Measurements from ENCODE around the gene KRTAP10-12. TPM values are rescaled to one million over a fixed set of nuclear protein-coding genes. Genes with fewer than 3 reads are reported as not detected.
A peak's percentile ranks its signal among the peaks of the same experiment; 100 is the strongest.

KRTAP10-12 gene
- polyA plus RNA-seq, 1 donor from 2014 or later, result not detected

DNA sequence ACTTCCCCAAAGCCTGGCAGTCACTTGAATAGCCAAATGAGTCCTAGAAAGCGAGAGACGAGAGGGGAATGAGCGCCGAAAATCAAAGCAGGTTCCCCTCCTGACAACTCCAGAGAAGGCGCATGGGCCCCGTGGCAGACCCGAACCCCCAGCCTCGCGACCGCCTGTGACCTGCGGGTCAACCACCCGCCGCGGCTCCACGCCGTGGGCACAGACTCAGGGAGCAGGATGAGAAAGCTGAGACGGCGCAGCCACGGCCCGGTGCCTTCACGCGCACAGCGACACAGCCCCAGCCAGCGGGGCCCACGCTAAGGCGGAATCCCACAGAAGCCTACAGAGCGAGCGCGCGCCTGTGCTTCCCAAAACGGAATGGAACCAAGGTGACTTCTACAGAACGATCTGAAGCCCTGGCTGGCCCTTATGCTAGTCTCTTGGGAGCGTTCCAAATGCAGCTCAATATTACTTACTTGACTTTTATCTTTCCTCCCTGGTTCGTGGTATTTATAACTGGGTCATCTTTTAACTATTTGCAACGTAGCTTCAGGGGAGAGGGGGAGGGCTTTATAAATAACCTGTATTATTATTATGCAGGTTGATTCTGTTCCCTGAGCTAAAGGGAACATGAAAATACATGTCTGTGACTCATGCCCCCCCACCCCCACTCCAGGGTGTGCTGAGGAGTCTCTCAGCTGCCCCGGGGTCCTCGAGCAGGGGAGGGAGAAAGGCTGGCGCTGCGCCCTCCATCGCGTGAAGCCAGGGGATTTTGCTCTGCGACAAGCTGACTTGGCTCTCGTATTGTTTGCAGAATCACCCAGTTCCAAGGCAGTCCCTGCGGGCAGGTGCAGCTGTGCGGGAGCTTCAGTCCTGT, 12.7 kb downstream of the KRTAP10-12 start:
- Histone ChIP-seq H2AFZ (ENCODE audit: low read depth, low read length) (no peak overlapping the region), H3K4me2 (ENCODE audit: low read length) (peak overlapping the region; percentile 17)

DNA sequence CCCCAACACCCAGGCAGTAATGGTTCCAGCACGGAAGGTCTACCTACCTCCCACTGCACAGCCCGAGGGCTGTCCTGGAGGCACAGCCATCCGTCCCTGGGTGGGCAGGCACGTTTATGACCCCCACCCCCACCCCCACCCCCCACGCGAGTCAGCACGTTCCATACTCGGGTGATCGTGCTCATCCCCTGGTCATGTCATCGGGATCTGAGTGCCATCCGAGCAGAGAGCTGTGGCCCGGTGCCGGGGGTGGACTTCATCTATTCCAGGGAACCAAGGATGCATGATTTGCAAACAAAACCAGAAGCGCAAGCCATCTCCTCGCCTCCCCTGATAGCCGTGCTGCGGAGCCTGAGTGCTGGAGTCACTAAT, 13.3 kb downstream of the KRTAP10-12 start:
- TF ChIP-seq TAF1 (IDR thresholded peaks at IDR 0.05; ENCODE audit: low read depth) (no peak), RAD21 (conservative IDR thresholded peaks at IDR 0.05) (no peak), MXI1 (conservative IDR thresholded peaks at IDR 0.05; ENCODE audit: poor library complexity, severe bottlenecking) (no peak), EZH2 (IDR thresholded peaks at IDR 0.05; ENCODE audit: borderline replicate concordance, insufficient read depth, low read length, poor library complexity, severe bottlenecking) (no peak), EP300 (conservative IDR thresholded peaks at IDR 0.05; ENCODE audit: poor library complexity, severe bottlenecking) (no peak), SMC3 (conservative IDR thresholded peaks at IDR 0.05; ENCODE audit: poor library complexity) (no peak), POLR2AphosphoS5 (IDR thresholded peaks at IDR 0.05) (no peak)
- TF ChIP-seq, protein P1, sequence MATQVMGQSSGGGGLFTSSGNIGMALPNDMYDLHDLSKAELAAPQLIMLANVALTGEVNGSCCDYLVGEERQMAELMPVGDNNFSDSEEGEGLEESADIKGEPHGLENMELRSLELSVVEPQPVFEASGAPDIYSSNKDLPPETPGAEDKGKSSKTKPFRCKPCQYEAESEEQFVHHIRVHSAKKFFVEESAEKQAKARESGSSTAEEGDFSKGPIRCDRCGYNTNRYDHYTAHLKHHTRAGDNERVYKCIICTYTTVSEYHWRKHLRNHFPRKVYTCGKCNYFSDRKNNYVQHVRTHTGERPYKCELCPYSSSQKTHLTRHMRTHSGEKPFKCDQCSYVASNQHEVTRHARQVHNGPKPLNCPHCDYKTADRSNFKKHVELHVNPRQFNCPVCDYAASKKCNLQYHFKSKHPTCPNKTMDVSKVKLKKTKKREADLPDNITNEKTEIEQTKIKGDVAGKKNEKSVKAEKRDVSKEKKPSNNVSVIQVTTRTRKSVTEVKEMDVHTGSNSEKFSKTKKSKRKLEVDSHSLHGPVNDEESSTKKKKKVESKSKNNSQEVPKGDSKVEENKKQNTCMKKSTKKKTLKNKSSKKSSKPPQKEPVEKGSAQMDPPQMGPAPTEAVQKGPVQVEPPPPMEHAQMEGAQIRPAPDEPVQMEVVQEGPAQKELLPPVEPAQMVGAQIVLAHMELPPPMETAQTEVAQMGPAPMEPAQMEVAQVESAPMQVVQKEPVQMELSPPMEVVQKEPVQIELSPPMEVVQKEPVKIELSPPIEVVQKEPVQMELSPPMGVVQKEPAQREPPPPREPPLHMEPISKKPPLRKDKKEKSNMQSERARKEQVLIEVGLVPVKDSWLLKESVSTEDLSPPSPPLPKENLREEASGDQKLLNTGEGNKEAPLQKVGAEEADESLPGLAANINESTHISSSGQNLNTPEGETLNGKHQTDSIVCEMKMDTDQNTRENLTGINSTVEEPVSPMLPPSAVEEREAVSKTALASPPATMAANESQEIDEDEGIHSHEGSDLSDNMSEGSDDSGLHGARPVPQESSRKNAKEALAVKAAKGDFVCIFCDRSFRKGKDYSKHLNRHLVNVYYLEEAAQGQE (IDR thresholded peaks at IDR 0.05; ENCODE audit: borderline replicate concordance), result no peak
- TF ChIP-seq, protein P2, sequence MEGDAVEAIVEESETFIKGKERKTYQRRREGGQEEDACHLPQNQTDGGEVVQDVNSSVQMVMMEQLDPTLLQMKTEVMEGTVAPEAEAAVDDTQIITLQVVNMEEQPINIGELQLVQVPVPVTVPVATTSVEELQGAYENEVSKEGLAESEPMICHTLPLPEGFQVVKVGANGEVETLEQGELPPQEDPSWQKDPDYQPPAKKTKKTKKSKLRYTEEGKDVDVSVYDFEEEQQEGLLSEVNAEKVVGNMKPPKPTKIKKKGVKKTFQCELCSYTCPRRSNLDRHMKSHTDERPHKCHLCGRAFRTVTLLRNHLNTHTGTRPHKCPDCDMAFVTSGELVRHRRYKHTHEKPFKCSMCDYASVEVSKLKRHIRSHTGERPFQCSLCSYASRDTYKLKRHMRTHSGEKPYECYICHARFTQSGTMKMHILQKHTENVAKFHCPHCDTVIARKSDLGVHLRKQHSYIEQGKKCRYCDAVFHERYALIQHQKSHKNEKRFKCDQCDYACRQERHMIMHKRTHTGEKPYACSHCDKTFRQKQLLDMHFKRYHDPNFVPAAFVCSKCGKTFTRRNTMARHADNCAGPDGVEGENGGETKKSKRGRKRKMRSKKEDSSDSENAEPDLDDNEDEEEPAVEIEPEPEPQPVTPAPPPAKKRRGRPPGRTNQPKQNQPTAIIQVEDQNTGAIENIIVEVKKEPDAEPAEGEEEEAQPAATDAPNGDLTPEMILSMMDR (IDR thresholded peaks at IDR 0.05; ENCODE audit: poor library complexity, severe bottlenecking), result no peak
- Histone ChIP-seq H3K9me2 (ENCODE audit: insufficient read depth, low read length) (no peaks in the 10 kb centered on the region), H3F3A (ENCODE audit: insufficient read depth, low read length, poor library complexity, severe bottlenecking) (no peaks in the 10 kb centered on the region), H3K27ac (ENCODE audit: low read length) (no peak overlapping the region), H4K20me1 (ENCODE audit: insufficient read depth) (no peaks in the 10 kb centered on the region), H2AFZ (ENCODE audit: low read depth, low read length) (no peak overlapping the region), H3K4me2 (ENCODE audit: low read length) (no peak overlapping the region), H3K9me3 (ENCODE audit: low read length) (no peaks in the 10 kb centered on the region), H3K36me3 (ENCODE audit: insufficient read depth, low read length) (no peaks in the 10 kb centered on the region), H3K79me2 (replicated peaks; ENCODE audit: insufficient read depth, low read length) (no peaks in the 10 kb centered on the region), H3K27me3 (ENCODE audit: insufficient read depth, low read depth, low read length) (peaks cover 84% of the 10 kb centered on the region), H3K9ac (ENCODE audit: low read length) (no peak overlapping the region), H3K4me3 (ENCODE audit: low read length) (peak overlapping the region; percentile 52)

More for the DNA sequence above, 12.7 kb downstream of the KRTAP10-12 start:
- no peaks in the 10 kb centered on the region for H3K36me3 ChIP-seq (ENCODE audit: insufficient read depth, low read length)
- H3K79me2 ChIP-seq (replicated peaks; ENCODE audit: insufficient read depth, low read length), result no peaks in the 10 kb centered on the region
- H3F3A ChIP-seq (ENCODE audit: insufficient read depth, low read length, poor library complexity, severe bottlenecking), result no peaks in the 10 kb centered on the region
- TF ChIP-seq SMC3 (conservative IDR thresholded peaks at IDR 0.05; ENCODE audit: poor library complexity) (no peak), EZH2 (IDR thresholded peaks at IDR 0.05; ENCODE audit: borderline replicate concordance, insufficient read depth, low read length, poor library complexity, severe bottlenecking) (no peak), EP300 (conservative IDR thresholded peaks at IDR 0.05; ENCODE audit: poor library complexity, severe bottlenecking) (no peak), POLR2AphosphoS5 (IDR thresholded peaks at IDR 0.05) (peak; percentile 37), RAD21 (conservative IDR thresholded peaks at IDR 0.05) (no peak)
- TF ChIP-seq, protein P2 (IDR thresholded peaks at IDR 0.05; ENCODE audit: poor library complexity, severe bottlenecking), result no peak
- peaks cover 86% of the 10 kb centered on the region for H3K27me3 ChIP-seq (ENCODE audit: insufficient read depth, low read depth, low read length)
- no peak overlapping the region for H3K27ac ChIP-seq (ENCODE audit: low read length)
- no peaks in the 10 kb centered on the region for H4K20me1 ChIP-seq (ENCODE audit: insufficient read depth)
- no peak overlapping the region for H3K9ac ChIP-seq (ENCODE audit: low read length)
- H3K9me3 ChIP-seq (ENCODE audit: low read length), result no peaks in the 10 kb centered on the region
- H3K9me2 ChIP-seq (ENCODE audit: insufficient read depth, low read length), result no peaks in the 10 kb centered on the region
- H3K4me3 ChIP-seq (ENCODE audit: low read length), result peak overlapping the region; percentile 52

All from neural cell (in vitro differentiated cells).